ENCODE results near the gene SEC11A.

Gene SEC11A

DNA sequence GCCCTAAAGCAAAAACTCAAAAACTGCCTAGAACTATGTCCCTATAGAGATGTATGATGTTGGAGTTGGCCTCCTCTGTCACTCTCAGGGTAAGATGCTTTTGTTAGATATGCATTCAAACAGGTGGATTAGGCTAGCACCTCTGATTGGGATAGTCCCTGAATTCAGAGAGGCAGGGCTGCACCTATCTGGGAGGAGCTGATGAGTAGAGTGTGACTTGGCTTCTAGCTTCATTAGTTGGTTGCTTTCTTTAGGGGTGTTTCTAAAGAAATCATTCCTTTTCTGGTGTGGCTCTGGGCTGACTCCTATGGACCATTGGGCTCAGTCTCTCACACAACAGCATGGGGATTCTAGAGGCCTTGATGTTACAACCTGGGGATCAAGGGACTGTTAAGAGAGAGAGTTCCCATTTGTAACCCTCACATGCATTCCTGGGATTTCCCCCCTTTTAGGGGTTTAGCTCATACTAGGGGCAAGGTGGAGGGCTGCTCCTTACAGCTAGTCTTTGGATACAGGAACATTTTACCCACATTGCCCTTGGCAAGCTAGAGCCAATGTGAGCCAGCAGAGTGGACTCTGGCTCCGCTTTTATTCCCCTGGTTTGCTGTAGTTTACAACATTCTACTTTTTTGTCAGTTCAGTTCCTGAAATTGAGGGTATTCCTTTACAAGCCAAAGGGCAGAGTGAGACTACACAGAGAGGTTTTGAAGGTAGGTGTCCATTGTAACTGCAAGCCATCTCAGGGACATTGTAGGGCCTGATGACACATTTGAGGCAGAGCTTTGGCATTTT is 40.0 kb upstream of the SEC11A start:
- TF ChIP-seq SIN3A (IDR thresholded peaks at IDR 0.05; ENCODE audit: borderline replicate concordance, insufficient read depth, low read length) = no peak
- TF ChIP-seq FOXP2 (optimal IDR thresholded peaks at IDR 0.05; ENCODE audit: borderline replicate concordance, extremely low read depth, extremely low read length, insufficient read depth) = no peak
- TF ChIP-seq, protein P1, sequence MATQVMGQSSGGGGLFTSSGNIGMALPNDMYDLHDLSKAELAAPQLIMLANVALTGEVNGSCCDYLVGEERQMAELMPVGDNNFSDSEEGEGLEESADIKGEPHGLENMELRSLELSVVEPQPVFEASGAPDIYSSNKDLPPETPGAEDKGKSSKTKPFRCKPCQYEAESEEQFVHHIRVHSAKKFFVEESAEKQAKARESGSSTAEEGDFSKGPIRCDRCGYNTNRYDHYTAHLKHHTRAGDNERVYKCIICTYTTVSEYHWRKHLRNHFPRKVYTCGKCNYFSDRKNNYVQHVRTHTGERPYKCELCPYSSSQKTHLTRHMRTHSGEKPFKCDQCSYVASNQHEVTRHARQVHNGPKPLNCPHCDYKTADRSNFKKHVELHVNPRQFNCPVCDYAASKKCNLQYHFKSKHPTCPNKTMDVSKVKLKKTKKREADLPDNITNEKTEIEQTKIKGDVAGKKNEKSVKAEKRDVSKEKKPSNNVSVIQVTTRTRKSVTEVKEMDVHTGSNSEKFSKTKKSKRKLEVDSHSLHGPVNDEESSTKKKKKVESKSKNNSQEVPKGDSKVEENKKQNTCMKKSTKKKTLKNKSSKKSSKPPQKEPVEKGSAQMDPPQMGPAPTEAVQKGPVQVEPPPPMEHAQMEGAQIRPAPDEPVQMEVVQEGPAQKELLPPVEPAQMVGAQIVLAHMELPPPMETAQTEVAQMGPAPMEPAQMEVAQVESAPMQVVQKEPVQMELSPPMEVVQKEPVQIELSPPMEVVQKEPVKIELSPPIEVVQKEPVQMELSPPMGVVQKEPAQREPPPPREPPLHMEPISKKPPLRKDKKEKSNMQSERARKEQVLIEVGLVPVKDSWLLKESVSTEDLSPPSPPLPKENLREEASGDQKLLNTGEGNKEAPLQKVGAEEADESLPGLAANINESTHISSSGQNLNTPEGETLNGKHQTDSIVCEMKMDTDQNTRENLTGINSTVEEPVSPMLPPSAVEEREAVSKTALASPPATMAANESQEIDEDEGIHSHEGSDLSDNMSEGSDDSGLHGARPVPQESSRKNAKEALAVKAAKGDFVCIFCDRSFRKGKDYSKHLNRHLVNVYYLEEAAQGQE (IDR thresholded peaks at IDR 0.05; ENCODE audit: insufficient read depth in 1 of 2, low read depth in 2 of 2, low read length in 2 of 2) = no peak
- no peak for TF ChIP-seq TAF1 (IDR thresholded peaks at IDR 0.05; ENCODE audit: borderline replicate concordance, insufficient read depth, low read length)
- no peak for TF ChIP-seq POLR2AphosphoS5 (IDR thresholded peaks at IDR 0.05; ENCODE audit: low read depth, low read length)

DNA sequence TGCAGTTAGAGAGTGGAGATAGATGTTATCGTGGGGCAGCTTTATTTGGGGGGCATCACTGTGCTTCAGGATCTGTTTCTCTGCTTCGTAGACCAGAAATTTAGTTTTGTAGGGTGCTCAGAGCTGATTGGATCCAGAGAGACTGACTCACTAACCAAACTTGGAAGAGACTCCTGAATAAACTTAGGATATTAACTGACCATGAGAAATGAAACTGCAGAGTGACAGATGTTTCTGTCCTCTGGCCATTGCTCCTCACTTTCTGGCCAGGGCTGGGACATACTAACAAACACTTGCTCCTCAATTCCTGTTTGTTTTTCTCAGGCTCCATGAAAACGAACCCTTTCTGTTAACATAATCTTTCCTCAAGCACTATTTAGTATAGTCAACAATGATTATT is 36.8 kb upstream of the SEC11A start:
- TF ChIP-seq POLR2AphosphoS5 (IDR thresholded peaks at IDR 0.05; ENCODE audit: low read depth, low read length) (no peak), FOXP2 (optimal IDR thresholded peaks at IDR 0.05; ENCODE audit: borderline replicate concordance, extremely low read depth, extremely low read length, insufficient read depth) (no peak), SIN3A (IDR thresholded peaks at IDR 0.05; ENCODE audit: borderline replicate concordance, insufficient read depth, low read length) (no peak), TAF1 (IDR thresholded peaks at IDR 0.05; ENCODE audit: borderline replicate concordance, insufficient read depth, low read length) (no peak)
- TF ChIP-seq, protein P1 (IDR thresholded peaks at IDR 0.05; ENCODE audit: insufficient read depth in 1 of 2, low read depth in 2 of 2, low read length in 2 of 2) = no peak

- TF ChIP-seq POLR2AphosphoS5 (IDR thresholded peaks at IDR 0.05; ENCODE audit: low read depth, low read length) (no peak), TAF1 (IDR thresholded peaks at IDR 0.05; ENCODE audit: borderline replicate concordance, insufficient read depth, low read length) (no peak), FOXP2 (optimal IDR thresholded peaks at IDR 0.05; ENCODE audit: borderline replicate concordance, extremely low read depth, extremely low read length, insufficient read depth) (no peak), SIN3A (IDR thresholded peaks at IDR 0.05; ENCODE audit: borderline replicate concordance, insufficient read depth, low read length) (no peak)
- TF ChIP-seq, protein P1 (IDR thresholded peaks at IDR 0.05; ENCODE audit: insufficient read depth in 1 of 2, low read depth in 2 of 2, low read length in 2 of 2) = no peak
These were observed 36.3 kb upstream of the SEC11A start for GRCh38 chr15:84752195-84752594.

DNA sequence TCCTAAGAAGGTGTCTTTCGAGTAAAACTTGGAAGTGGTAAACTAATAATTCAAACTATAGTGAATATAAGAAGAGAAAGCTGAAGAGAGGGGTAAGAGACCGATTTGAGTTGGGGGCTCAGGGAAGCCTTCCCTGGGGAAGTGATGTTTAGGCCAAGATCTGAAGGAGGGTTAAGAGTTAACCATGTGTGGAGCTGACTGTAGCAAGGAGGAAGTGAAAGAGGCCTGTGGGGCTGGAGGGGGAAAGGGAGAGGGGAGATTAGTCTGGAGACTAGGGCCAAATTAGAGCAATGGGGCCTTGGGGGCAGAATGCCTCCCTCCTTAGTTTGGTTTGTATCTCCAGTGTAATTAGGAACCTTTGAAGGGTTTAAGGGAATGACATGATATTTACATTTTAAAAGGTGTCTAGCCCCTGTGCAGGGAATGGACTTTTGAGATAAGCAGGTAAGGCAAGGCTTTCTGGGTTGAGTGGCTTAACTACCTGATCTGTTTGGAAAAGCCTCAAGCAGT is 34.7 kb upstream of the SEC11A start:
- TF ChIP-seq TAF1 (IDR thresholded peaks at IDR 0.05; ENCODE audit: borderline replicate concordance, insufficient read depth, low read length) = no peak
- no peak for TF ChIP-seq POLR2AphosphoS5 (IDR thresholded peaks at IDR 0.05; ENCODE audit: low read depth, low read length)
- no peak for TF ChIP-seq FOXP2 (optimal IDR thresholded peaks at IDR 0.05; ENCODE audit: borderline replicate concordance, extremely low read depth, extremely low read length, insufficient read depth)
- TF ChIP-seq, protein P1 (IDR thresholded peaks at IDR 0.05; ENCODE audit: insufficient read depth in 1 of 2, low read depth in 2 of 2, low read length in 2 of 2) = no peak
- TF ChIP-seq SIN3A (IDR thresholded peaks at IDR 0.05; ENCODE audit: borderline replicate concordance, insufficient read depth, low read length) = no peak

Data from PFSK-1 (cell line).